CD4-positive, alpha-beta T cell treated with Interleukin-1 beta for 1 hour (primary cell): ENCODE data around the gene RFK.
"Not testable (repeated sequence)": the region's sequence is repeated elsewhere in the genome, so short reads cannot be mapped to it uniquely, and the experiment has no call there.

Source experiments
- DNase-seq, 2 donors: peaks; one replicate each; pipeline ENCODE4 v3.0.0-alpha.2; 2020 to 2022

RFK gene

GRCh38 chr9:76394195-76394959 lies at the start of gene RFK:
RFK (minus strand) TSS chr9:76394426; CDS start chr9:76394171, 255 bp downstream.
- peak; percentile 91 to 93 for DNase-seq

GRCh38 chr9:76443887-76444286 lies 49.7 kb upstream of the RFK start:
- no peak for DNase-seq

- DNase-seq, result no peak
Observed at GRCh38 chr9:76441551-76442322, 47.5 kb upstream of the RFK start.

- DNase-seq, result no peak
Observed at GRCh38 chr9:76438841-76439588, 44.8 kb upstream of the RFK start.

GRCh38 chr9:76437017-76437699 lies 42.9 kb upstream of the RFK start:
- DNase-seq, result not testable (repeated sequence)

- DNase-seq, result not testable (repeated sequence)
Observed at GRCh38 chr9:76434897-76435296, 40.7 kb upstream of the RFK start.

- DNase-seq, result no peak
Observed at GRCh38 chr9:76433836-76434235, 39.6 kb upstream of the RFK start.

- no peak for DNase-seq
Observed at GRCh38 chr9:76433406-76433805, 39.2 kb upstream of the RFK start.

- no peak for DNase-seq
Observed at GRCh38 chr9:76431601-76432000, 37.4 kb upstream of the RFK start.

- no peak for DNase-seq
Observed at GRCh38 chr9:76426807-76427419, 32.7 kb upstream of the RFK start.

- DNase-seq, result no peak
Observed at GRCh38 chr9:76425677-76426453, 31.6 kb upstream of the RFK start.

GRCh38 chr9:76424491-76424890 lies 30.3 kb upstream of the RFK start:
- no peak for DNase-seq

GRCh38 chr9:76423216-76424177 lies 29.3 kb upstream of the RFK start:
- DNase-seq, result peak in 1 of 2 donors; percentile 10

GRCh38 chr9:76419782-76420380 lies 25.7 kb upstream of the RFK start:
- peak in 1 of 2 donors; percentile 21 for DNase-seq

- no peak for DNase-seq
Observed at GRCh38 chr9:76417394-76417793, 23.2 kb upstream of the RFK start.

- no peak for DNase-seq
Observed at GRCh38 chr9:76415731-76416130, 21.5 kb upstream of the RFK start.

GRCh38 chr9:76415154-76415553 lies 20.9 kb upstream of the RFK start:
- DNase-seq, result no peak

GRCh38 chr9:76414661-76415060 lies 20.4 kb upstream of the RFK start:
- DNase-seq, result no peak

GRCh38 chr9:76413658-76414057 lies 19.4 kb upstream of the RFK start:
- no peak for DNase-seq

- DNase-seq, result no peak
Observed at GRCh38 chr9:76412638-76413037, 18.4 kb upstream of the RFK start.
